ENCODE data around the gene PCDHGC4. TPM values are rescaled to one million over a fixed set of nuclear protein-coding genes. Genes with fewer than 3 reads are reported as not detected.

The PCDHGC4 gene
- total and polyA plus RNA-seq, 5 donors: 1.3 to 2.3 (median 1.8) TPM

GRCh38 chr5:141514330-141515133 lies 29.7 kb downstream of the PCDHGC4 start:
- intact Hi-C loops (cut with DNase I): no loop called here
- Histone ChIP-seq H3K27ac (ENCODE audit: low read length) (peak overlapping the region; percentile 61), H3K9me3 (ENCODE audit: control insufficient read depth, low read length) (no peaks in the 10 kb centered on the region), H3K4me3 (ENCODE audit: low read length) (peak overlapping the region; percentile 57), H3K27me3 (ENCODE audit: control insufficient read depth, insufficient read depth) (no peaks in the 10 kb centered on the region), H3K4me1 (ENCODE audit: control insufficient read depth, insufficient read depth, low read length) (peaks cover 20% of the 10 kb centered on the region)
- ATAC-seq: peak in 1 of 2 donors; percentile 0
- 56% methylated on average over 6 of the region's 6 CpGs for WGBS
- DNase-seq: no peak

DNA sequence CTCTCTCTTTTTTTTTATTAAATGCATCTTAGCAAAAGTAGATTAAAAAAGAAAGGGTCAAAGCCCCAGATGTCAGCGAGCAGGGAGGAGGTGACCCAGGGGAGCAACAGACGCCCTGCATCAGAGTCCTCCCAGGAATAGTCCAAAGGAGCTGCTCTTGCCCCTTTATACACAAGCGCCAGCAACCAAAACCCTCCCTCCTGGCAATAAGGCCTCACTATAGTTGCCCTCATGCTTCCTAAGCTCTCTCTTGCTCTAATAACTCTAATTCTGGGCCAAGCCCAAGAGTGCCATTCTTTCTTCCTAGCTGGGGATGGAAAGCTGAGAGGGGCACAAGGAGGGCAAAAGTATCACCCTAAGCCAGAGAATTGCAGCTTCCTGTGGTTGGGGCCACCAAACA lies 30.3 kb downstream of the PCDHGC4 start:
- H3K27me3 ChIP-seq (ENCODE audit: control insufficient read depth, insufficient read depth): no peaks in the 10 kb centered on the region
- ATAC-seq (no peak), DNase-seq (no peak)
- H3K27ac ChIP-seq (ENCODE audit: low read length): no peak overlapping the region
- WGBS: 69% methylated on average over 3 of the region's 3 CpGs
- H3K9me3 ChIP-seq (ENCODE audit: control insufficient read depth, low read length): no peaks in the 10 kb centered on the region
- H3K4me1 ChIP-seq (ENCODE audit: control insufficient read depth, insufficient read depth, low read length): peaks cover 17% of the 10 kb centered on the region
- H3K4me3 ChIP-seq (ENCODE audit: low read length): no peak overlapping the region
- intact Hi-C loops (cut with DNase I): no loop called here

DNA sequence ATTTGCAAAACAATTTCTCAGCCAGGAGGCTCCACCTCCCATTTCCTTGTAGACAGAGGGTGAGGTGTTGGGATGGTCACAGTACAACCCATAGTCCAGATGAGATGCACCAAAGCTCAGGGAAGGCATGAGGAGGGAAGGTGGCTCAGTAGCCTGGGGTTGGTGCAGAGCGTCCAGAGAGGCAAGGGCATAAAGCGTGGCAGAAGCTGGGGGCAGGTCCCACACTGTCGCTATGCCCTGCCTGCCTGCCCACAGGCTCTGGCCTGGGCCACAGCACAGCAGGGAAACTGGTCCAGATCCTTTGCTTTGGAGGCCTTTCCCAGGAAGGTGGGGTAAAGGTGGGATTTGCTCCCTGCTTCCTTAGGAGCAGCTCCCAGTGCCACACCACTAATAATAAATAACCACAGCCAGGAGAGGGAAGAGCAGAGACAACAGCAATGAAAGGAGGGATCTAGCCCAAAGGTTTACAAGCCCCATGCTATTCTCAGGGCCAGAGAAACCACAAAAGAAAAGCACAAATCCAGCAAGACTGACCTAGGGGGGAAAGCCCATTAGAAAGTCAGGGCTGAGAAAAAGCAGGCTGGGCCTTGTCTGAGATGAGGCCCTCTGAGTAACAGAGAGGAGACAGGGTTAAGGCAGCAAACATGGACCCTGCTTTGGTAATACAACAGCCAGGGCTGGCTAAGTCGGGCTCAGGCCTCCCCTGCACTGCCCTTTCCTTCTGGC lies 31.3 kb downstream of the PCDHGC4 start:
- WGBS: 87% methylated on average over 4 of the region's 4 CpGs
- no peak for ATAC-seq
- DNase-seq: no peak
- peak overlapping the region; percentile 39 for H3K27ac ChIP-seq (ENCODE audit: low read length)
- H3K9me3 ChIP-seq (ENCODE audit: control insufficient read depth, low read length): no peaks in the 10 kb centered on the region
- no peak overlapping the region for H3K4me3 ChIP-seq (ENCODE audit: low read length)
- H3K4me1 ChIP-seq (ENCODE audit: control insufficient read depth, insufficient read depth, low read length): peaks cover 20% of the 10 kb centered on the region
- no peaks in the 10 kb centered on the region for H3K27me3 ChIP-seq (ENCODE audit: control insufficient read depth, insufficient read depth)
- intact Hi-C loops (cut with DNase I): no loop called here

DNA sequence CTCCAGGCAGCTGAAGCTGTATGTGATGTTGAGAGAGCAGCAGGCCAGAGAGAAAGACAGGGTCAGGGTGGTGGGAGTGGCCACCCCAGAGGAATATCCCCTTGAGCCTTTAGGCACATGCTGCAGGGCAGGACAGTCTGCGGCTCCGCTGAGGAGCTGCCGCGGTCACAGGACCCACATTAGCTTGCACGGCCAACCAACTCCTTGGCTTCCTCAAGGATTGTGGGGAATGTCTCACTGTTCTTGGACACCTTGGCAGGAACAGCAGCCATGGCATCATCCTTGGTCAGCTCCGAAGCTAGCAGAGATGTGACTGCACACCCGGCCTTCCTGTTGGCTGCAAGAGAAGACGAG lies 31.8 kb downstream of the PCDHGC4 start:
- DNase-seq: peak; percentile 64 to 78 (median 74)
- H3K4me1 ChIP-seq (ENCODE audit: control insufficient read depth, insufficient read depth, low read length): peaks cover 23% of the 10 kb centered on the region

DNA sequence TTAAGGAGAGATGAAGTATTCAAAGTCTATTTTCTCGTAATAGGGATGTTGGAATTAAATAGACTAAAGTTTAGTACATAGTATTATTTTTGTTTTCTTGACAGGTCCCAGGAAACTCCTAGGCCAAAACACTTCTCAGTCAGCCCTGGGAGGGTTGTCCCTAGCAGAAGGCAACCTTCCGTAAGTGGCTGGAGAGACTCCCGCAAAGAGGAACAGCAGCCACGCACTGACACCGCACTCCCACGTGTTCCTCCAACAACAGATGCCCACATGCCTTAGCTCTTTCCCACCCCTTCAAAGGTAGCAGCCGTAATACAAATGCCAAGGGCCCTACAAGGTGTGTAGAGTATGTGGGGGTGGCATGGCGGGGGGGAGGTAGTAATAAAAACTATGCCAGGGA lies 32.5 kb downstream of the PCDHGC4 start:
- H3K9me3 ChIP-seq (ENCODE audit: control insufficient read depth, low read length): no peaks in the 10 kb centered on the region
- no peak overlapping the region for H3K27ac ChIP-seq (ENCODE audit: low read length)
- no peak for ATAC-seq
- peaks cover 23% of the 10 kb centered on the region for H3K4me1 ChIP-seq (ENCODE audit: control insufficient read depth, insufficient read depth, low read length)
- no peaks in the 10 kb centered on the region for H3K27me3 ChIP-seq (ENCODE audit: control insufficient read depth, insufficient read depth)
- WGBS: 81% methylated on average over 8 of the region's 8 CpGs
- intact Hi-C loops (cut with DNase I): no loop called here
- H3K4me3 ChIP-seq (ENCODE audit: low read length): no peak overlapping the region
- DNase-seq: no peak

More for the DNA sequence above, 31.8 kb downstream of the PCDHGC4 start:
- no peaks in the 10 kb centered on the region for H3K27me3 ChIP-seq (ENCODE audit: control insufficient read depth, insufficient read depth)
- no peak overlapping the region for H3K4me3 ChIP-seq (ENCODE audit: low read length)
- H3K27ac ChIP-seq (ENCODE audit: low read length): peak overlapping the region; percentile 39
- no peaks in the 10 kb centered on the region for H3K9me3 ChIP-seq (ENCODE audit: control insufficient read depth, low read length)
- intact Hi-C loops (cut with DNase I): no loop called here
- 66% methylated on average over 8 of the region's 8 CpGs for WGBS
- ATAC-seq: no peak

DNA sequence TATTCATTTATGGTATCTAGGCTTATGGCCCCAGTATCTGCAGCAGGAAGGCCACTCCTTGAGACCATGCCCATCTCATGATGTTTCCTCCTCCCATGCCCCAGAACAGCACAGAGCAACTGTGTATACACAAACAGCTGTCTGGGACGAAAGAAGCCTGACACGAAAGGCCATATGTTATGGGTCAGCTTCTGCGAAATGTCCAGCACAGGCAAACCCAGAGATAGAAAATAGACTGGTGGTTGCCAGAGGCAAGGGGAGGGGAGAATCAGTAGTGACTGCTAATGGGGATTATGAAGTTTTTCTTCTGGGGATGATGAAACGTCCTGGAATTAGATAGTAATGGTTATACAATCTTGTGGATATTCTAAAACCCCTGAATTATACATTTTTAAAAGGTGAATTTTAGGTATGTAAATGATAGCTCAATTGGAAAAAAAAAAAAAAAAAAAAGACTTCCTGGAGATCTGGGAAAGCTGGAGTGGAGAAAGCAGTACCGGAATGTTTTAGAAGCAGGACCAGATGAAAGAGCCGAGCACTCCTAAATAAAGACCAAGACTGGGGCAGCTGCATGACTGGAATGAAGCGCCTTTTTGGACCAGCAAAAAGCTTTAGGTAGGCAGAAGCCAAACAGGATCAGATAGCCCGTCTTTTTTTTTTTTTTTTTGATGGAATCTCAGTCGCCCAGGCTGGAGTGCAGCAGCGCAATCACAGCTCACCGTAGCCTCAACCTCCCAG lies 33.2 kb downstream of the PCDHGC4 start:
- Histone ChIP-seq H3K27me3 (ENCODE audit: control insufficient read depth, insufficient read depth) (no peaks in the 10 kb centered on the region), H3K4me3 (ENCODE audit: low read length) (no peak overlapping the region), H3K9me3 (ENCODE audit: control insufficient read depth, low read length) (no peaks in the 10 kb centered on the region), H3K27ac (ENCODE audit: low read length) (no peak overlapping the region), H3K4me1 (ENCODE audit: control insufficient read depth, insufficient read depth, low read length) (peaks cover 25% of the 10 kb centered on the region)
- ATAC-seq (no peak), DNase-seq (no peak)
- WGBS: 75% methylated on average over 11 of the region's 11 CpGs
- intact Hi-C loops (cut with DNase I): no loop called here

GRCh38 chr5:141518618-141519015 lies 33.8 kb downstream of the PCDHGC4 start:
- Histone ChIP-seq H3K27ac (ENCODE audit: low read length) (no peak overlapping the region), H3K4me3 (ENCODE audit: low read length) (no peak overlapping the region), H3K27me3 (ENCODE audit: control insufficient read depth, insufficient read depth) (no peaks in the 10 kb centered on the region), H3K4me1 (ENCODE audit: control insufficient read depth, insufficient read depth, low read length) (peaks cover 25% of the 10 kb centered on the region), H3K9me3 (ENCODE audit: control insufficient read depth, low read length) (no peaks in the 10 kb centered on the region)
- DNase-seq (no peak), ATAC-seq (no peak)
- intact Hi-C loops (cut with DNase I): no loop called here
- 100% methylated on average over 1 of the region's 1 CpG for WGBS

DNA sequence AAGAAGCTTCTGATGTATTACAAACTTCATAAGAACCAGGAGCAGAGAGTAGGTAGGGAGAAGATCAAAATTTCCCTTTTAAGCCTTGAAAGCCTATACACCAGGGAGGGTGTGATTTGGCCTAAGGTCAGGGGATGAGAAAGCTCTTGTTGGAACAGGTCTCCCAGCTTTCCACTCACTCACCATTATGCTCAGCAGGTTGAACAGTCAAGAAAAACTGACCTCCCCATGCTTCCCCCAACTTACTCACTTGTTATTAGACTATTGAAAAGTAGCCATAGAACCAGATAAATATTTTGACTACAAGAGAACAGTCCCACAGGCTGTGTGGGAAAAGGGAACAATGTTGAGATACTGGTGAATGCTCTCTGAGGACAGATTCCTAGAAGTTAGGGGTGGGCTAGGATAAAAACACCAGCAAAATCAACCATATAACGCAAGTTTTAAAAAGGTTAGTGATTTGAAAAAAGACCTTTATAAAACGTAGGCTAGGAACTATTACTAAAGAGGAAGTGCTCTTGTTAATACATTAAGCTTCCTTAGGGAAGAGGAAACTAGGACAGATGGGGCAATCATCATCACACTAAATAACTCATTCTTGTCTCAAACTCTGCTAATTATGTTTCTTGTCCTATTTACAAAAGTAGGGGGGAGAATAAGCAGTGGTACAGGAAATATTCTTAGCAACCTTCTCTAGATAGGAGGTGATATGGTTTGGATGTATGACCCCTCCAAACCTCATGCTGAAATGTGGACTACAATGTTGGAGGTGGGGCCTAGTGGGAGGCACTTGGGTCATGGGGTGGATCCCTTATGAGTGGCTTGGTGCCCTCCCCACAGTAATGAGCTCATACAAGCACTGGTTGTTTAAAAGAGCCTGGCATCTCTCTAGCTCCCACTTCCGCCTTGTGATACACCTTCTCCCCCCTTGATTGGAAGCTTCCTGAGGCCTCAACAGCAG lies 35.1 kb downstream of the PCDHGC4 start:
- intact Hi-C loops (cut with DNase I): loop anchor here (5.0 to 10.0 kb wide), 5 partner anchors 43 to 105 kb away; partner anchors contain the start of genes PCDHGA11 (in 2 of the 4), PCDHGC3 (in 2 of the 4), PCDHGA10 (in 1 of the 4) and PCDHGA12 (in 1 of the 4)
- DNase-seq: no peak
- WGBS: 56% methylated on average over 3 of the region's 3 CpGs
- peak overlapping the region; percentile 75 for H3K27ac ChIP-seq (ENCODE audit: low read length)
- ATAC-seq: no peak
- peaks cover 18% of the 10 kb centered on the region for H3K4me1 ChIP-seq (ENCODE audit: control insufficient read depth, insufficient read depth, low read length)
- H3K27me3 ChIP-seq (ENCODE audit: control insufficient read depth, insufficient read depth): no peaks in the 10 kb centered on the region
- H3K4me3 ChIP-seq (ENCODE audit: low read length): no peak overlapping the region
- no peaks in the 10 kb centered on the region for H3K9me3 ChIP-seq (ENCODE audit: control insufficient read depth, low read length)

- 25% methylated on average over 2 of the region's 2 CpGs for WGBS
- peak overlapping the region; percentile 95 for H3K27ac ChIP-seq (ENCODE audit: low read length)
- peak in 1 of 3 donors; percentile 66 for DNase-seq
- H3K4me1 ChIP-seq (ENCODE audit: control insufficient read depth, insufficient read depth, low read length): peaks cover 15% of the 10 kb centered on the region
- H3K27me3 ChIP-seq (ENCODE audit: control insufficient read depth, insufficient read depth): no peaks in the 10 kb centered on the region
- intact Hi-C loops (cut with DNase I): loop anchor here (5.0 to 10.0 kb wide), 5 partner anchors 44 to 107 kb away; partner anchors contain the start of genes PCDHGA11 (in 2 of the 4), PCDHGC3 (in 2 of the 4), PCDHGA10 (in 1 of the 4) and PCDHGA12 (in 1 of the 4)
- no peaks in the 10 kb centered on the region for H3K9me3 ChIP-seq (ENCODE audit: control insufficient read depth, low read length)
- ATAC-seq: peak; percentile 81 to 93
- no peak overlapping the region for H3K4me3 ChIP-seq (ENCODE audit: low read length)
Observed at GRCh38 chr5:141521244-141521781, 36.5 kb downstream of the PCDHGC4 start.

DNA sequence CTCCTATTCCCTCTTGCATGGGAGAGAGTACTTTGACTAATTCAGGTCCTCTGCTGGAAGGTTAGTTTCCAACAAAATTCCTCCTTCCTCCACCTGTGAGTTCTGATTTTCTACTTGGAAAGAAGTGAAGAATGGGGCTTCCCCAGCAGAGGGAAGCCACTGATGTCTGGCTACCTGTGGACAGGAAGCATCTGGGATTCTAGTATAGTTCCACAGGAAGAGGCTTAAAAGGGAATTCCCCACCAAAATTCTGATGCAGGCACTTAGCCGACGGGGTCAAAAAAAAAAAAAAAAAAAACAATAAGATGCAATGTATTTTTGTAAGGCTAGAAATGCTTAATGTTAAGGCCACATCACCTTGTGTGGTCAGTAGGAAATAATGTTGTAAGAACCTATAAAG lies 37.5 kb downstream of the PCDHGC4 start:
- peak overlapping the region; percentile 22 for H3K27ac ChIP-seq (ENCODE audit: low read length)
- ATAC-seq (no peak), DNase-seq (no peak)
- WGBS: 25% methylated on average over 2 of the region's 2 CpGs
- no peak overlapping the region for H3K4me3 ChIP-seq (ENCODE audit: low read length)
- intact Hi-C loops (cut with DNase I): loop anchor here (5.0 to 10.0 kb wide), 5 partner anchors 45 to 108 kb away; partner anchors contain the start of genes PCDHGA11 (in 2 of the 4), PCDHGC3 (in 2 of the 4), PCDHGA10 (in 1 of the 4) and PCDHGA12 (in 1 of the 4)
- no peaks in the 10 kb centered on the region for H3K27me3 ChIP-seq (ENCODE audit: control insufficient read depth, insufficient read depth)
- no peaks in the 10 kb centered on the region for H3K9me3 ChIP-seq (ENCODE audit: control insufficient read depth, low read length)
- H3K4me1 ChIP-seq (ENCODE audit: control insufficient read depth, insufficient read depth, low read length): peaks cover 11% of the 10 kb centered on the region
